Brain microvascular endothelial cell (primary cell): ENCODE measurements around the gene LRFN3.

ENCODE experiments used
- DNase-seq: peaks from one replicate; pipeline ENCODE4 v3.0.0-alpha.2; 2020
- H3K27ac ChIP-seq: fragments of 250-450 bp; sonication (Bioruptor Pico); 2 replicates; pipeline ENCODE4 v1.5.1; 2020; ENCODE audit warnings: mild to moderate bottlenecking, moderate library complexity
- H3K27me3 ChIP-seq: fragments of 250-450 bp; sonication (Bioruptor Pico); replicated peaks from 2 replicates; pipeline ENCODE4 v1.5.1; 2020; ENCODE audit warnings: mild to moderate bottlenecking
- H3K36me3 ChIP-seq: fragments of 250-450 bp; sonication (Bioruptor Pico); replicated peaks from 2 replicates; pipeline ENCODE4 v1.5.1; 2020; ENCODE audit warnings: mild to moderate bottlenecking
- H3K4me3 ChIP-seq: 2 replicates; pipeline ENCODE4 v1.5.1; 2011; ENCODE audit warnings: low read depth, mild to moderate bottlenecking, control low read depth, low read length, moderate library complexity
- CTCF ChIP-seq: IDR thresholded peaks from 2 replicates; pipeline ENCODE4 v1.5.1; 2011; ENCODE audit warnings: low read depth, mild to moderate bottlenecking, moderate library complexity, low read length, control low read depth, inconsistent platforms; ENCODE audit errors: missing control alignments
- in situ Hi-C: cut with HindIII; loops from 2 replicates; pipeline ENCODE4 v1.10.0; 2017; ENCODE audit warnings: low sequenced_read_pairs, low pct_ligation_motif_present

The LRFN3 gene

GRCh38 chr19:35939307-35940077, 3.3 kb downstream of the LRFN3 start:
- H3K4me3 ChIP-seq: no peak overlapping the region
- DNase-seq: no peak
- no peaks in the 10 kb centered on the region for H3K27me3 ChIP-seq
- TF ChIP-seq CTCF: no peak
- in situ Hi-C loops: no loop called here
- peaks cover 2% of the 10 kb centered on the region for H3K36me3 ChIP-seq
- no peak overlapping the region for H3K27ac ChIP-seq

- H3K36me3 ChIP-seq: peaks cover 2% of the 10 kb centered on the region
- H3K27ac ChIP-seq: no peak overlapping the region
- TF ChIP-seq CTCF: no peak
- in situ Hi-C loops: no loop called here
- no peaks in the 10 kb centered on the region for H3K27me3 ChIP-seq
- no peak overlapping the region for H3K4me3 ChIP-seq
- DNase-seq: no peak
These were observed 4.1 kb downstream of the LRFN3 start for GRCh38 chr19:35940078-35940775.

- no peak for DNase-seq
- H3K4me3 ChIP-seq: no peak overlapping the region
- in situ Hi-C loops: no loop called here
- H3K27me3 ChIP-seq: no peaks in the 10 kb centered on the region
- no peak for TF ChIP-seq CTCF
- H3K36me3 ChIP-seq: peaks cover 2% of the 10 kb centered on the region
- no peak overlapping the region for H3K27ac ChIP-seq
These were observed 4.7 kb downstream of the LRFN3 start for GRCh38 chr19:35940839-35941238.

- H3K27ac ChIP-seq: no peak overlapping the region
- H3K36me3 ChIP-seq: peaks cover 2% of the 10 kb centered on the region
- H3K4me3 ChIP-seq: no peak overlapping the region
- in situ Hi-C loops: no loop called here
- TF ChIP-seq CTCF: no peak
- H3K27me3 ChIP-seq: no peaks in the 10 kb centered on the region
- DNase-seq: no peak
These were observed 6.1 kb downstream of the LRFN3 start for GRCh38 chr19:35942235-35942634.

- Histone ChIP-seq H3K27me3 (no peaks in the 10 kb centered on the region), H3K36me3 (peaks cover 2% of the 10 kb centered on the region), H3K27ac (no peak overlapping the region), H3K4me3 (no peak overlapping the region)
- no peak for TF ChIP-seq CTCF
- in situ Hi-C loops: no loop called here
- no peak for DNase-seq
These were observed 7.4 kb downstream of the LRFN3 start for GRCh38 chr19:35943321-35944301.
